ENCODE data around the gene INPP5A.

Gene INPP5A

GRCh38 chr10:132562916-132563456 lies 25.4 kb downstream of the INPP5A start:
- Histone ChIP-seq H3K4me3 (ENCODE audit: low read length, poor library complexity, severe bottlenecking) (peak overlapping the region; percentile 54), H3F3A (ENCODE audit: low read depth) (0 out of 2 replicates have a peak, but pooled peaks cover 5% of the 10 kb centered on the region), H2AFZ (ENCODE audit: low read length) (no peak overlapping the region), H3K9me3 (ENCODE audit: insufficient read depth, low read depth, low read length) (no peaks in the 10 kb centered on the region), H3K27me3 (ENCODE audit: insufficient read depth, low read length, poor library complexity, severe bottlenecking) (no peaks in the 10 kb centered on the region), H4K20me1 (ENCODE audit: insufficient read depth, low read length, poor library complexity, severe bottlenecking) (peaks cover 3% of the 10 kb centered on the region), H3K79me2 (ENCODE audit: insufficient read depth, low read length) (peaks cover 97% of the 10 kb centered on the region), H3K9ac (ENCODE audit: low read depth, low read length, poor library complexity, severe bottlenecking) (peak overlapping the region; percentile 50), H3K9me2 (replicated peaks; ENCODE audit: low read depth, low read length) (no peaks in the 10 kb centered on the region), H3K36me3 (ENCODE audit: insufficient read depth, low read length) (no peaks in the 10 kb centered on the region), H3K4me2 (ENCODE audit: low read depth, low read length, poor library complexity, severe bottlenecking) (peak overlapping the region; percentile 73), H3K4me1 (ENCODE audit: insufficient read depth, low read length, poor library complexity, severe bottlenecking) (peaks cover 86% of the 10 kb centered on the region)
- TF ChIP-seq CTCF (conservative IDR thresholded peaks at IDR 0.05; ENCODE audit: low read length) (no peak), EZH2phosphoT487 (IDR thresholded peaks at IDR 0.05; ENCODE audit: borderline replicate concordance) (no peak)

GRCh38 chr10:132563485-132564248 lies 26.1 kb downstream of the INPP5A start:
- peak overlapping the region; percentile 73 for H3K4me2 ChIP-seq (ENCODE audit: low read depth, low read length, poor library complexity, severe bottlenecking)

GRCh38 chr10:132564249-132564605 lies 26.6 kb downstream of the INPP5A start:
- Histone ChIP-seq H3K4me1 (ENCODE audit: insufficient read depth, low read length, poor library complexity, severe bottlenecking) (peaks cover 85% of the 10 kb centered on the region), H2AFZ (ENCODE audit: low read length) (no peak overlapping the region), H3K9me2 (replicated peaks; ENCODE audit: low read depth, low read length) (no peaks in the 10 kb centered on the region), H3K4me3 (ENCODE audit: low read length, poor library complexity, severe bottlenecking) (peak overlapping the region; percentile 54), H3K9me3 (ENCODE audit: insufficient read depth, low read depth, low read length) (no peaks in the 10 kb centered on the region), H3K36me3 (ENCODE audit: insufficient read depth, low read length) (no peaks in the 10 kb centered on the region), H3K4me2 (ENCODE audit: low read depth, low read length, poor library complexity, severe bottlenecking) (peak overlapping the region; percentile 73), H3K27me3 (ENCODE audit: insufficient read depth, low read length, poor library complexity, severe bottlenecking) (no peaks in the 10 kb centered on the region), H3F3A (ENCODE audit: low read depth) (0 out of 2 replicates have a peak, but pooled peaks cover 5% of the 10 kb centered on the region), H3K9ac (ENCODE audit: low read depth, low read length, poor library complexity, severe bottlenecking) (peak overlapping the region; percentile 50), H3K79me2 (ENCODE audit: insufficient read depth, low read length) (peaks cover 97% of the 10 kb centered on the region), H4K20me1 (ENCODE audit: insufficient read depth, low read length, poor library complexity, severe bottlenecking) (peaks cover 3% of the 10 kb centered on the region)
- TF ChIP-seq EZH2phosphoT487 (IDR thresholded peaks at IDR 0.05; ENCODE audit: borderline replicate concordance) (no peak), CTCF (conservative IDR thresholded peaks at IDR 0.05; ENCODE audit: low read length) (no peak)

More at GRCh38 chr10:132563485-132564248, 26.1 kb downstream of the INPP5A start:
- H3K9me2 ChIP-seq (replicated peaks; ENCODE audit: low read depth, low read length): no peaks in the 10 kb centered on the region
- no peaks in the 10 kb centered on the region for H3K27me3 ChIP-seq (ENCODE audit: insufficient read depth, low read length, poor library complexity, severe bottlenecking)
- H3K36me3 ChIP-seq (ENCODE audit: insufficient read depth, low read length): no peaks in the 10 kb centered on the region
- H4K20me1 ChIP-seq (ENCODE audit: insufficient read depth, low read length, poor library complexity, severe bottlenecking): peaks cover 3% of the 10 kb centered on the region
- TF ChIP-seq CTCF (conservative IDR thresholded peaks at IDR 0.05; ENCODE audit: low read length) (peak; percentile 25), EZH2phosphoT487 (IDR thresholded peaks at IDR 0.05; ENCODE audit: borderline replicate concordance) (no peak)
- H3K4me1 ChIP-seq (ENCODE audit: insufficient read depth, low read length, poor library complexity, severe bottlenecking): peaks cover 85% of the 10 kb centered on the region
- no peaks in the 10 kb centered on the region for H3K9me3 ChIP-seq (ENCODE audit: insufficient read depth, low read depth, low read length)
- H3K4me3 ChIP-seq (ENCODE audit: low read length, poor library complexity, severe bottlenecking): peak overlapping the region; percentile 54
- H3F3A ChIP-seq (ENCODE audit: low read depth): 0 out of 2 replicates have a peak, but pooled peaks cover 5% of the 10 kb centered on the region
- H2AFZ ChIP-seq (ENCODE audit: low read length): no peak overlapping the region
- peak overlapping the region; percentile 50 for H3K9ac ChIP-seq (ENCODE audit: low read depth, low read length, poor library complexity, severe bottlenecking)
- peaks cover 97% of the 10 kb centered on the region for H3K79me2 ChIP-seq (ENCODE audit: insufficient read depth, low read length)

Data from Loucy (cell line).